Measurements from ENCODE around the gene SMARCA2.

DNA sequence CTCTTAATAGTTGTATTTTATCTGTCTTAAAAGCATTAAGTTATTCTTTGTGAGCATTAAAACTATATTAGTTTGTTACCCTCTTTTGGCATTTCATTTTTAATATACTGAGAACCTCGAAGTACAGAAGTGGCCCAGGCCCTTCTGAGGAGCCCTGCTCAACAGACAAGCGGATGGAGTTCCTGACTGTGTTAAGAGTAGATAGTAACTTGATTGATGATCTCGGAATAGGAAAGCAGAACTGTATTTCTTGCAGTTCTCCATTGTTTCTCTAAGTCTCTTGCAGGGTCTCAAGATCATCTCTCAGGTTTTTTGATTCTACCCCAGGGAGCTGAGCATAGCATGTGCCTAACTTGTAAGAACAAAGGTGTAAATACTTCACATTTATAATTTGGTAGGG is 139.6 kb downstream of the SMARCA2 start:
- TF ChIP-seq, protein P1, sequence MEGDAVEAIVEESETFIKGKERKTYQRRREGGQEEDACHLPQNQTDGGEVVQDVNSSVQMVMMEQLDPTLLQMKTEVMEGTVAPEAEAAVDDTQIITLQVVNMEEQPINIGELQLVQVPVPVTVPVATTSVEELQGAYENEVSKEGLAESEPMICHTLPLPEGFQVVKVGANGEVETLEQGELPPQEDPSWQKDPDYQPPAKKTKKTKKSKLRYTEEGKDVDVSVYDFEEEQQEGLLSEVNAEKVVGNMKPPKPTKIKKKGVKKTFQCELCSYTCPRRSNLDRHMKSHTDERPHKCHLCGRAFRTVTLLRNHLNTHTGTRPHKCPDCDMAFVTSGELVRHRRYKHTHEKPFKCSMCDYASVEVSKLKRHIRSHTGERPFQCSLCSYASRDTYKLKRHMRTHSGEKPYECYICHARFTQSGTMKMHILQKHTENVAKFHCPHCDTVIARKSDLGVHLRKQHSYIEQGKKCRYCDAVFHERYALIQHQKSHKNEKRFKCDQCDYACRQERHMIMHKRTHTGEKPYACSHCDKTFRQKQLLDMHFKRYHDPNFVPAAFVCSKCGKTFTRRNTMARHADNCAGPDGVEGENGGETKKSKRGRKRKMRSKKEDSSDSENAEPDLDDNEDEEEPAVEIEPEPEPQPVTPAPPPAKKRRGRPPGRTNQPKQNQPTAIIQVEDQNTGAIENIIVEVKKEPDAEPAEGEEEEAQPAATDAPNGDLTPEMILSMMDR (IDR thresholded peaks at IDR 0.05; ENCODE audit: insufficient read depth, low read length, poor library complexity, severe bottlenecking), result no peak
- TF ChIP-seq EZH2phosphoT487 (conservative IDR thresholded peaks at IDR 0.05; ENCODE audit: low read length), result no peak

All from SU-DHL-6 (cell line).